Activated CD4-positive, alpha-beta T cell treated with anti-CD3 and anti-CD28 coated beads, Interleukin-2, amount 10 ng/mL, durations not matched to agents 7 days and 5 days (primary cell): Measurements from ENCODE around the gene PSMA4. TPM values are rescaled to one million over a fixed set of nuclear protein-coding genes. Genes with fewer than 3 reads are reported as not detected.
A peak's percentile ranks its signal among the peaks of the same experiment; 100 is the strongest.
"Not testable (repeated sequence)": the region's sequence is repeated elsewhere in the genome, so short reads cannot be mapped to it uniquely, and the experiment has no call there.

Source experiments
- CTCF ChIA-PET: fragments of 350-600 bp; sonication (Branson Sonifier 250); formaldehyde crosslinking; loops from one replicate; lab custom pipeline; 2021; ENCODE audit warnings: antibody characterized with exemption; lab: Charles Lee
- POLR2A ChIA-PET: fragments of 350-600 bp; sonication (Branson Sonifier 250); formaldehyde crosslinking; loops from one replicate; lab custom pipeline; 2021; ENCODE audit warnings: antibody characterized with exemption; lab: Charles Lee
- DNase-seq: peaks from one replicate; pipeline ENCODE4 v3.0.0-alpha.2; 2020
- H3K27ac Mint-ChIP-seq: one replicate; pipeline ENCODE4 v1.8.0; 2021; ENCODE audit warnings: mild to moderate bottlenecking, moderate library complexity, mixed read lengths
- H3K27me3 Mint-ChIP-seq: one replicate; pipeline ENCODE4 v1.8.0; 2021; ENCODE audit warnings: mixed read lengths
- H3K36me3 Mint-ChIP-seq: one replicate; pipeline ENCODE4 v1.8.0; 2021; ENCODE audit warnings: low read depth, mixed read lengths
- H3K4me1 Mint-ChIP-seq: one replicate; pipeline ENCODE4 v1.8.0; 2021; ENCODE audit warnings: mixed read lengths
- H3K4me3 Mint-ChIP-seq: one replicate; pipeline ENCODE4 v1.8.0; 2021; ENCODE audit warnings: mild to moderate bottlenecking, moderate library complexity, mixed read lengths
- H3K9me3 Mint-ChIP-seq: one replicate; pipeline ENCODE4 v1.8.0; 2021; ENCODE audit warnings: mixed read lengths
- total RNA-seq, 2 experiments: library from RNA; stranded (reverse); gene quantifications; one replicate each; pipeline ENCODE4 v1.2.3, GENCODE V29; 2021

The PSMA4 gene
- total RNA-seq, 2 experiments from 2014 or later = 255 to 259 TPM

DNA sequence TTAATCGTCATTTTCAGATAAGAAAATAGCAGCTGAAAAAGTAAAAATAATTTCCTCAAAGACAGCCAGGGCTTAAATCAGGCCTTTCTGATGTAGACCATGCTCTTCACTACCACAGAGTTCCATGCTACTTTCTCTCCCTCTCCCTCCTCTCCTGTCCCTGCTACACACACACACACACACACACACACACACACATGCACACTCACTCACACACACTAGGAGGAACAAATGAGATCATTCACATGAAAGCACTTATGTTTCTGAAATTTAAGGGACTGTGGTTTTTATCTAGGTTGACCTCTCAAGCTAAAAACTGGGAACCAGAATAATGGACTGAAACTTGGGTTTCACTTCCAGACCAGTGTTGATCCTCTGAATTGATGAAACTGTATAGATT is 4.1 kb upstream of the PSMA4 start:
- POLR2A ChIA-PET = no interaction called here
- Mint-ChIP-seq H3K4me3 (no peak overlapping the region), H3K27ac (no peak overlapping the region), H3K36me3 (peaks cover 2% of the 10 kb centered on the region), H3K27me3 (peaks cover 3% of the 10 kb centered on the region), H3K9me3 (no peaks in the 10 kb centered on the region), H3K4me1 (peaks cover 9% of the 10 kb centered on the region)
- no peak for DNase-seq
- CTCF ChIA-PET = no interaction called here

DNA sequence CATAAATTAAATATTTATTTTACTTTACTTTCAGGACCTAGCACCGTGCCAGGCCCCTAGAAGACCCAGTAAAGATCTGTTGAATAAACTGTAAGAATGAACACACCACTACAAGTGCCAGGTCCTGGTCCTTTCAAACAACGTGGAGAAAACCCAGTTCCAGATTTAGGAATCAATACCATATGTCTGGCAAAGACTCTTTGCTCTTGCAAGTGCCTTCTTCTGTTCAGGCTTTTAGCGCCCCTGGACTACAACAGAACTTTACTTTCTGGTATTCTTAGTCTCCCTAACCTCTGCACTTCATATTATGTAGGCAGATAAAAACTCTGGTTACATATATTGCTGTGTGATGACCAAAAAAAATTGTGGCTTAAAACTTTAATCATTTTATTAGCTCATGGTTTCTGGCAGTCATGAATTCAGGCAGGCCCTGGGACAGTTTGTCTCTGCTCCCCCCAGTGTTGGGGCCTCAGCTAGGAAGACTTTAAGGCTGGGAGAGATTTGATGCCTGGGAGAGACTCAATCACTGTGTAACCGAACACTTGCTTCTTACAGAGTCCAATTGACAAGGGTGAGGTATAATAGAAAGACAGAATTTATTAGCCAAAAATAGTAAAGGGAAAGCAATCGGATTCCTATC is 2.9 kb upstream of the PSMA4 start:
- H3K4me3 Mint-ChIP-seq = no peak overlapping the region
- POLR2A ChIA-PET = no interaction called here
- H3K27me3 Mint-ChIP-seq = peaks cover 3% of the 10 kb centered on the region
- CTCF ChIA-PET = interaction anchor here (1.2 kb wide), 1 partner anchor 20 kb away, joined by 3 read pairs; no protein-coding TSS in a partner anchor
- DNase-seq = no peak
- H3K27ac Mint-ChIP-seq = no peak overlapping the region
- peaks cover 13% of the 10 kb centered on the region for H3K36me3 Mint-ChIP-seq
- H3K9me3 Mint-ChIP-seq = no peaks in the 10 kb centered on the region
- H3K4me1 Mint-ChIP-seq = peaks cover 17% of the 10 kb centered on the region

DNA sequence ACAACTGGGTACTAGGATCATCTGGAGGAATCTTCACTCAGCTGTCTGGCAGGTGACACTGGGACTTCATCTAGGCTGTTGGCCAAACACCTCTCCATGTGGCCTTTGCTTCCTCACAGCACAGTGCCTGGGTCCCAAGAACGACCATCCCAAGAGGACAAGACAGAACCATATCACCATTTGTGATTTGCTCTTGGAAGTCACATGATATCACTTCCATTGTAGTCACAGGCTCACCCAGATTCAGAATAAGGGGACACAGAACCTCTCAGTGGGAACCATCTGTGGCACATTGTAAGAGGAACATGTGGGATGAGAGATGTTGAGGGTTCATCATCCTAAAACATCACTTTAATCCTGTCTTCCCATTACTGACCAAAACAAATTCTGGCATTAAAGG is 1.9 kb upstream of the PSMA4 start:
- DNase-seq = no peak
- ChIA-PET CTCF (interaction anchor here (1.2 kb wide), 1 partner anchor 19 kb away, joined by 3 read pairs; no protein-coding TSS in a partner anchor), POLR2A (no interaction called here)
- Mint-ChIP-seq H3K27ac (peak overlapping the region; percentile 21), H3K4me1 (peaks cover 26% of the 10 kb centered on the region), H3K4me3 (no peak overlapping the region), H3K36me3 (peaks cover 23% of the 10 kb centered on the region), H3K9me3 (no peaks in the 10 kb centered on the region), H3K27me3 (peaks cover 3% of the 10 kb centered on the region)

DNA sequence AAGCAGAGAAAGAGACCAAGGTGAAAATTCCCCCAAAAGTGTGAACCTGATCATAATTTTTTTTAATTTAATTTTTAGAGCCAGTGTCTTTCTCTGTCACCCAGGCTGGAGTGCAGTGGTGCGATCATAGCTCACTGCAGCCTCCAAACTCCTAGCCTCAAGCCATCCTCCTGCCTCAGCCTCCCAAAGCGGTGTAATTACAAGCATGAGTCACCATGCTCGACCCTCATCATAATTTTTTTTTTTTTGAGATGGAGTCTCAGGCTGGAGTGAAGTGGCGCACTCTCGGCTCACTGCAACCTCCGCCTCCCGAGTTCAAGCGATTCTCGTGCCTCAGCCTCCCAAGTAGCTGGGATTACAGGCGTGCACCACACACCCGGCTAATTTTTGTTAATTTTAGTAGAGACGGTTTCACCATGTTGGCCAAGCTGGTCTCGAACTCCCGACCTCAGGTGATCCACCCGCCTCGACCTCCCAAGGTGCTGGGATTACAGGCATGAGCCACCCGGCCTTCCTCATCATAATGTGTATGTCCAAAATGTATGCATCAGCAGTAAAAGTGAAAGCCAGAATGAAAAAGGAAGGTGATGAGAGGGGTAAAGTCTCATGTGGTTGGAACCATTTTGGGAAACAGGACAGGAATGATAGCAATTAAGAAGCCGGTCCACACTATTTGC is 642 bp upstream of the PSMA4 start:
- CTCF ChIA-PET = interaction anchor here (0.7 to 2.4 kb wide), 3 partner anchors 17 to 1130 kb away, joined by 3 to 7 read pairs (median 4); no protein-coding TSS in a partner anchor
- not testable (repeated sequence) for H3K27me3 Mint-ChIP-seq, H3K9me3 Mint-ChIP-seq, DNase-seq
- POLR2A ChIA-PET = interaction anchor here (1.1 kb wide), 1 partner anchor 240 kb away, joined by 4 read pairs; the partner anchor contains the start of gene SKIC8
- Mint-ChIP-seq H3K27ac (peak overlapping the region; percentile 92), H3K4me1 (peaks cover 30% of the 10 kb centered on the region), H3K4me3 (peak overlapping the region; percentile 84), H3K36me3 (peaks cover 27% of the 10 kb centered on the region)

DNA sequence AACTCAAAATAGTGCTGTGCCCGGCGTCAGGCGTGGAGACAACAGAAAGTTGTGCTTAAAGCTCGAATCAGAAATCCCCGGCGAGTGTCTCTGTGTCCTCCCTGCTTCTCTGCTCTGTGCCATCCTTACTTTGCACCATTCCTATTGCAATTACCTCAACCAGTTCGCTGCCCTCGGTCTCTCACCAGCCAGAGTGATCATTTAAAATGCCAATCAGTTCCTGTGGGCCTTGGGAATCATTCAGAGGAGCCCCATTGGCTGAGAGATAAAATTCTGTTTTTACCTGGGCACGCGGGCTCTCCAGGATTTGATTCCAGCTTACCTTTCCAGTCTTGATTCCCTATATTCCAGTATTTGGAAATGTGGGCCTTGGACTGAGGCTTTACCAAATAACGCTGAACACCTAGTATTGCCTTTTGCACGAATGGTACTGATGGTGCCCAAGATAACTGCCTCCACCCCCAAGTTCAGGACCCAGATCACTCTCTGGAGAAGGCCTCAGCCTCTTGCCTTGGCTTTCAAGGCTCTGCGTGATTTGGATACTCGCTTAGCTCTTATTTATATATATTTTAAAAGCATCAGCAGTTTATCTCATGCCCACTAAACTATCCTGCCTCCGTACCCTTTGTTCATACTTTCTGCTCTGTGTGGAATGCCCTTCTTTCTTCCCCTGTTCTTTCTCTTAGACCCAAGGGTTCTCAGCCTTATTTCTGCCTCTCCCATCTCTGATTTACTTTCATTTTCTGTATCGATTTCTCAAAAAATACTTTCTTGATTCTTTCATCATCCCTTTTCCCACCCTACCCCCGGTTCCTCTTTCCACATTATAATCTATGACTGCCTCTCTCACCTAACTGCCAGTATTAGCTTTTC is 863 bp downstream of the PSMA4 start:
- ChIA-PET CTCF (interaction anchor here (0.8 to 3.7 kb wide), 7 partner anchors 11 to 633 kb away, joined by 3 to 11 read pairs (median 4); partner anchors contain the start of gene CHRNA5), POLR2A (interaction anchor here (1.1 kb wide), 1 partner anchor 241 kb away, joined by 4 read pairs; the partner anchor contains the start of gene SKIC8)
- Mint-ChIP-seq H3K27ac (peak overlapping the region; percentile 92), H3K4me1 (peaks cover 35% of the 10 kb centered on the region), H3K4me3 (peak overlapping the region; percentile 84), H3K36me3 (peaks cover 39% of the 10 kb centered on the region), H3K27me3 (no peaks in the 10 kb centered on the region), H3K9me3 (no peaks in the 10 kb centered on the region)
- DNase-seq = peak; percentile 20

DNA sequence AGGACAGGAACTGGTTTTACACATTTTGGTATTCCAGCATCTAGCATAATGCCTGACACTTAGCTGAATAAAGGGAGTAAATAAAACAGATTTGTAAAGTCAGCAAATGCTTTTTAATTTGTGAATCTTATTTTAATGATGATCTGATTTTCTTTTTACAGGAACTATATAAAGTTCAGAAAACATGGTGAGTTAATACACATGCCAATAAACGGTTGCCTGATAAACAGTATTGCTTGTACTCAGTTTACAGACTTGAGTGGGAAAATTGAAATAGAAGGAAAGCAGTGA is 1.4 kb downstream of the PSMA4 start:
- peaks cover 35% of the 10 kb centered on the region for H3K4me1 Mint-ChIP-seq
- CTCF ChIA-PET = interaction anchor here (0.8 to 3.7 kb wide), 5 partner anchors 18 to 633 kb away, joined by 3 to 11 read pairs (median 3); partner anchors contain the start of gene CHRNA5

DNA sequence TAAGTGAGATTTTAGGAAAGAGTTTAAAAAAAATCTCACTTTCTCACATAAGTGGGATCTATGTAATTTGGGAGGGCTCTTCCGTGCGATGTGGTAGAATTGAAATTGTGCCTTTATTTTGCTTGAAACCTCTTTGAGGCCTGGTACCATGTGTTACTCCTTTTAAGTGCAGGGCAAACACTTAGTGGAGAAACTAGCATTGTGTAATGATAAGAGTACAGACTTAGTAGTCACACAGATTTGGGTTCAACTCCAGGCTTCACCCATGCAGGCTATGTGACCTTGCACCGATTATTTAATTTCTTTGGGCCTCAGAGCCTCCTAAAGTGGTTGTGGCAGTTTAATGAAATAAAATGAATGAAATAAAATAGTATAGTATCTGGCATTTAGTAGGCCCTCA is 2.4 kb downstream of the PSMA4 start:
- H3K4me3 Mint-ChIP-seq = peak overlapping the region; percentile 84
- peaks cover 48% of the 10 kb centered on the region for H3K36me3 Mint-ChIP-seq
- CTCF ChIA-PET = interaction anchor here (1.0 to 3.7 kb wide), 2 partner anchors 19 to 23 kb away, joined by 3 to 11 read pairs; partner anchors contain the start of gene CHRNA5
- H3K27ac Mint-ChIP-seq = peak overlapping the region; percentile 92
- H3K9me3 Mint-ChIP-seq = no peaks in the 10 kb centered on the region
- POLR2A ChIA-PET = no interaction called here
- peaks cover 35% of the 10 kb centered on the region for H3K4me1 Mint-ChIP-seq
- DNase-seq = no peak
- H3K27me3 Mint-ChIP-seq = no peaks in the 10 kb centered on the region

More for the DNA sequence above, 1.4 kb downstream of the PSMA4 start:
- Mint-ChIP-seq H3K27ac (peak overlapping the region; percentile 92), H3K36me3 (peaks cover 43% of the 10 kb centered on the region), H3K9me3 (no peaks in the 10 kb centered on the region), H3K27me3 (no peaks in the 10 kb centered on the region), H3K4me3 (peak overlapping the region; percentile 84)
- POLR2A ChIA-PET = no interaction called here
- no peak for DNase-seq

DNA sequence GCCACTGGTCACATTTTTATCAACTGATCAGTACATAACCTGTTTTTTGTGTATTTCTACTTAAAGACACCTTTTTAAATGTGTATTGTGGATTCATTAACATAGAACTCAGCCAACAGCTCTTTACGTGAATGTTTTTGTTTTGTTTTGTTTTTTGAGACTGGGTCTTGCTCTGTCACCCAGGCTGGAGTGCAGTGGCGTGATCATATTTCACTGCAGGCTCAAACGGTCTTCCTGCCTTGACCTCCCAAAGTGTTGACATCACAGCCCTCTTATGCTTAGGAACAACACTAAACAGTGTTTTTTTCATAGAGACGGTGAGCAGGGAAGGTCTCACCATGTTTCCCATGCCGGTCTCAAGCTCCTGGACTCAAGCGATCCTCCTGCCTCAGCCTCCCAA is 9.9 kb downstream of the PSMA4 start:
- peaks cover 3% of the 10 kb centered on the region for H3K4me1 Mint-ChIP-seq
- H3K36me3 Mint-ChIP-seq = peaks cover 46% of the 10 kb centered on the region

DNA sequence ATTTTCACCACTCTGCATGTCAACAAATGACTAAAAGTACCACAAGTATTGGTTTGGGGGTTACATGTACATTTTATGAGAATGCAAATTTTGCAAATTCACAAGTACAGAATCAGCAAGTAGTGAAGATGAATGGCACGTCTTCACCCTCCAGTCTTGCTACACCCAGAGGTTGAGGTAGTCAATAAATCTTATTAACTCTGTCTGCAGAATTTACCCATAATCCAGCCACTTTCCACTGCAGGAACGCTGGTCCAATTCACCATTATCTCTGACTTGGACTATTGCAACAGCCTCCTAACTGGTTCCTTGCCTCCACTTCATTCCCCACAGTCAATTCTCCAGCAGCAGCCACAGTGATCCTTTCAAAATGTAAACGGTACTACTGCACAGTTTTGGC is 10.6 kb downstream of the PSMA4 start:
- DNase-seq = no peak
- Mint-ChIP-seq H3K36me3 (peaks cover 40% of the 10 kb centered on the region), H3K4me3 (no peak overlapping the region), H3K27ac (no peak overlapping the region), H3K9me3 (no peaks in the 10 kb centered on the region), H3K4me1 (no peaks in the 10 kb centered on the region), H3K27me3 (no peaks in the 10 kb centered on the region)
- ChIA-PET CTCF (no interaction called here), POLR2A (no interaction called here)

More for the DNA sequence above, 9.9 kb downstream of the PSMA4 start:
- H3K9me3 Mint-ChIP-seq = no peaks in the 10 kb centered on the region
- DNase-seq = no peak
- H3K27ac Mint-ChIP-seq = no peak overlapping the region
- ChIA-PET POLR2A (no interaction called here), CTCF (no interaction called here)
- no peaks in the 10 kb centered on the region for H3K27me3 Mint-ChIP-seq
- no peak overlapping the region for H3K4me3 Mint-ChIP-seq

DNA sequence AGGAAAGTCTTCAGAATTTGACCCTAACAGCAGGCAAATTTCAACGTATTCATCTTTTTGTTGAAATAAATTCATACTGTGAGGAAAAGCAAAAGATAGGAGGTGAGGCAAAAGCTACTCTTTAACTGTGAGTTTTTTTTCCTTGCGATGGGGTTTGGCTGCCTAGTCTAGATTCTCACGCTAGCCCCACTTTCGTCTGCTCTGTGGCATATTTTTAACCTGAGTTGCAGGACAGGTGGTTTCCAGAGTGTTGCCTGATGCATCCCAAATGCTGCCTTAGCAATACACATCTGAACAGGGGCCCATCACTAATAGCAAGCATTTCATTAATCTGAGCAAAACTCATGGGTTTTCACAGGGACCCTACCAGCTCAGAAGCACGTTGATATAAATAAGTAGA is 11.7 kb downstream of the PSMA4 start:
- H3K4me1 Mint-ChIP-seq = no peaks in the 10 kb centered on the region
- H3K4me3 Mint-ChIP-seq = no peak overlapping the region
- ChIA-PET CTCF (interaction anchor here (0.7 to 1.0 kb wide), 2 partner anchors 13 to 37 kb away, joined by 3 read pairs; no protein-coding TSS in a partner anchor), POLR2A (interaction anchor here (0.8 kb wide), 1 partner anchor 186 kb away, joined by 4 read pairs; no protein-coding TSS in a partner anchor)
- no peak overlapping the region for H3K27ac Mint-ChIP-seq
- peaks cover 31% of the 10 kb centered on the region for H3K36me3 Mint-ChIP-seq
- H3K9me3 Mint-ChIP-seq = no peaks in the 10 kb centered on the region
- no peak for DNase-seq
- H3K27me3 Mint-ChIP-seq = no peaks in the 10 kb centered on the region

DNA sequence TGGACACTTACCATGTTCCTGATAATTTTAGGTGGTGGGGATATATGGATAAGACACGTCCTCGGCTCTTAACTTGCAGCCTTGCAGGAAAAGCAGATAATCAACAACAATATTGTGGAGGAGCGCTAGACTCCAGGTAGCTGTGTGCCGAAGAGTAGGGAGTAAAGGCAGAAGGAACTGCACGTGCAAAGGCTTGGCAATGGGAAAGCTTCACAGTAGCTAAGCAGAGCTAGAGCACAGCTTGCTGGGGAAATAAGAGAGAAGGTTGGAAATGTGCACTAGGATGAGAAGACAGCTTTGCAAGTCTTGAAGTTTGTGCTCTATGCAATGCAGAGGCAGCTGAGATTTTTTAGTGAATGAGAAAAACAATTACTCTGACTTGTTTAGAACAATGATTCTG is 12.4 kb downstream of the PSMA4 start:
- ChIA-PET CTCF (interaction anchor here (1.0 to 1.5 kb wide), 2 partner anchors 12 kb away, joined by 3 to 5 read pairs; partner anchors contain the start of gene PSMA4), POLR2A (interaction anchor here (0.6 to 0.8 kb wide), 2 partner anchors 13 to 187 kb away, joined by 3 to 4 read pairs; partner anchors contain the start of gene CHRNA5)
- Mint-ChIP-seq H3K4me1 (no peaks in the 10 kb centered on the region), H3K9me3 (no peaks in the 10 kb centered on the region), H3K4me3 (no peak overlapping the region), H3K27ac (no peak overlapping the region), H3K36me3 (peaks cover 29% of the 10 kb centered on the region), H3K27me3 (no peaks in the 10 kb centered on the region)
- no peak for DNase-seq

DNA sequence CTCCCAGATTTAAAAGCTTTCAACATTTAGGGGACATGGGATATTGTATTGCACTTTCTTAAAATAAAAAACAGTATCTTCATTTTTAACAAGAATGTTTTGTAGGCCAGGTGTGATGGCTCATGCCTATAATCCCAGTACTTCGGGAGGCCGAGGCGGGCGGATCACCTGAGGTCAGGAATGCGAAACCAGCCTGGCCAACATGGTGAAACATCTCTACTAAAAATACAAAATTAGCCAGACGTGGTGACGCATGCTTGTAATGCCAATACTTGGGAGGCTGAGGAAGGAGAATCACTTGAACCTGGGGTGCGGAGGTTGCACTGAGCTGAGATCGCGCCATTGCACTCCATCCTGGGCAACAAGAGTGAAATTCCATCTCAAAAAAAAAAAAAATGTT is 20.0 kb downstream of the PSMA4 start:
- H3K36me3 Mint-ChIP-seq, H3K27ac Mint-ChIP-seq, CTCF ChIA-PET, H3K4me3 Mint-ChIP-seq, DNase-seq, POLR2A ChIA-PET, H3K9me3 Mint-ChIP-seq: not testable (repeated sequence)
- Mint-ChIP-seq H3K27me3 (peaks cover 13% of the 10 kb centered on the region), H3K4me1 (peaks cover 12% of the 10 kb centered on the region)
